Naive thymus-derived CD4-positive, alpha-beta T cell (primary cell): ENCODE measurements around the gene UGGT1. TPM values are rescaled to one million over a fixed set of nuclear protein-coding genes. Genes with fewer than 3 reads are reported as not detected.

ENCODE experiments used
- ATAC-seq: fragments of 150-1000 bp; cut with Tn5 transposase; 2 replicates; pipeline ENCODE4 v1.10.0; 2021; ENCODE audit warnings: mild to moderate bottlenecking, moderate library complexity
- CTCF ChIA-PET: fragments of 350-600 bp; sonication (Branson Sonifier 250); formaldehyde crosslinking; loops from one replicate; lab custom pipeline; 2021; ENCODE audit warnings: antibody characterized with exemption; lab: Charles Lee
- POLR2A ChIA-PET: fragments of 350-600 bp; sonication (Branson Sonifier 250); formaldehyde crosslinking; loops from one replicate; lab custom pipeline; 2021; ENCODE audit warnings: antibody characterized with exemption, inconsistent platforms; lab: Charles Lee
- DNase-seq, 9 donors: peaks; one replicate each; pipeline versions ENCODE4 v3.0.0 to v3.0.0-alpha.2; 2020 to 2022; ENCODE audit warnings: mixed read lengths in 1 of 9
- H3K27ac ChIP-seq: one replicate; pipeline ENCODE4 v1.7.0; 2013; ENCODE audit warnings: mild to moderate bottlenecking, low read depth, low read length, moderate library complexity
- H3K27me3 ChIP-seq, 2 donors: one replicate each; pipeline ENCODE4 v1.7.0; 2013; ENCODE audit warnings: low read length in 2 of 2, mild to moderate bottlenecking in 2 of 2, moderate library complexity in 2 of 2; ENCODE audit not compliant: control insufficient read depth in 2 of 2, insufficient read depth in 2 of 2
- H3K36me3 ChIP-seq, 3 experiments: 1 replicate in 2 of 3; 2 replicates in 1 of 3; pipeline ENCODE4 v1.7.0; 2013; ENCODE audit warnings: low read length in 3 of 3, mild to moderate bottlenecking in 3 of 3, moderate library complexity in 1 of 3; ENCODE audit not compliant: insufficient read depth in 3 of 3, control insufficient read depth in 2 of 3
- H3K4me1 ChIP-seq, 2 donors: one replicate each; pipeline ENCODE4 v1.7.0; 2013; ENCODE audit warnings: low read length in 2 of 2, mild to moderate bottlenecking in 2 of 2, moderate library complexity in 1 of 2; ENCODE audit not compliant: control insufficient read depth in 2 of 2, insufficient read depth in 2 of 2
- H3K4me3 ChIP-seq: 2 replicates; pipeline ENCODE4 v1.7.0; 2013; ENCODE audit warnings: mild to moderate bottlenecking, low read length
- H3K9me3 ChIP-seq, 3 experiments: 1 replicate in 2 of 3; 2 replicates in 1 of 3; pipeline ENCODE4 v1.7.0; 2013; ENCODE audit warnings: low read length in 3 of 3; ENCODE audit not compliant: control insufficient read depth in 2 of 3
- H3K27ac Mint-ChIP-seq, 9 donors: one replicate each; pipeline ENCODE4 v1.8.0; 2020 to 2022; ENCODE audit warnings: mixed read lengths in 9 of 9, mild to moderate bottlenecking in 8 of 9, moderate library complexity in 5 of 9, inconsistent platforms in 2 of 9
- H3K27me3 Mint-ChIP-seq, 5 donors: one replicate each; pipeline ENCODE4 v1.8.0; 2021 to 2022; ENCODE audit warnings: mixed read lengths in 5 of 5, mild to moderate bottlenecking in 1 of 5
- H3K36me3 Mint-ChIP-seq, 5 donors: one replicate each; pipeline ENCODE4 v1.8.0; 2020 to 2022; ENCODE audit warnings: mixed read lengths in 5 of 5, mild to moderate bottlenecking in 3 of 5, inconsistent platforms in 1 of 5
- H3K4me1 Mint-ChIP-seq, 7 donors: one replicate each; pipeline ENCODE4 v1.8.0; 2020 to 2022; ENCODE audit warnings: mixed read lengths in 7 of 7, mild to moderate bottlenecking in 3 of 7, inconsistent platforms in 1 of 7
- H3K4me3 Mint-ChIP-seq, 10 donors: one replicate each; pipeline ENCODE4 v1.8.0; 2020 to 2022; ENCODE audit warnings: mild to moderate bottlenecking in 10 of 10, mixed read lengths in 10 of 10, moderate library complexity in 6 of 10, inconsistent platforms in 2 of 10
- H3K9me3 Mint-ChIP-seq, 11 donors: one replicate each; pipeline ENCODE4 v1.8.0; 2020 to 2022; ENCODE audit warnings: mixed read lengths in 11 of 11, mild to moderate bottlenecking in 4 of 11, inconsistent platforms in 1 of 11, moderate library complexity in 1 of 11
- intact Hi-C, 2 donors: fragments of 100-400 bp; cut with micrococcal nuclease; formaldehyde crosslinking; loops; one replicate each; pipeline ENCODE4 v1.15.1; 2023
- polyA plus RNA-seq, 2 donors: library from polyadenylated mRNA; unstranded; fragments of 300-500 nt; fragmentation: Illumina TruSeq; gene quantifications; one replicate each; pipeline ENCODE4 v1.2.3, GENCODE V29; 2021
- total RNA-seq, 6 experiments: library from RNA in 5 of 6; stranded (reverse) in 5 of 6; gene quantifications; 1 replicate in 5 of 6; 2 replicates in 1 of 6; pipeline ENCODE4 v1.2.3 and lab custom pipeline; 2021 to 2026

The UGGT1 gene
- total and polyA plus RNA-seq, 7 experiments from 2014 or later, result 11.6 to 75.6 (median 42.7) TPM

GRCh38 chr2:128180031-128180430, 89.0 kb downstream of the UGGT1 start:
- Histone ChIP-seq H3K36me3 (peaks cover 25 to 69% (median 40%) of the 10 kb centered on the region in 3 experiments), H3K9me3 (no peaks in the 10 kb centered on the region), H3K4me1 (no peaks in the 10 kb centered on the region), H3K27me3 (no peaks in the 10 kb centered on the region), H3K27ac (no peak overlapping the region), H3K4me3 (no peak overlapping the region)
- DNase-seq (no peak), ATAC-seq (no peak)
- Mint-ChIP-seq H3K36me3 (peaks cover 30 to 78% (median 50%) of the 10 kb centered on the region in 5 donors), H3K4me1 (peaks cover 0 to 8% (median 0%) of the 10 kb centered on the region in 7 donors), H3K9me3 (no peaks in the 10 kb centered on the region), H3K4me3 (no peak overlapping the region), H3K27ac (peak overlapping the region in 1 of 9 donors; percentile 18), H3K27me3 (no peaks in the 10 kb centered on the region)
- intact Hi-C loops, result no loop called here
- ChIA-PET CTCF (no interaction called here), POLR2A (no interaction called here)

DNA sequence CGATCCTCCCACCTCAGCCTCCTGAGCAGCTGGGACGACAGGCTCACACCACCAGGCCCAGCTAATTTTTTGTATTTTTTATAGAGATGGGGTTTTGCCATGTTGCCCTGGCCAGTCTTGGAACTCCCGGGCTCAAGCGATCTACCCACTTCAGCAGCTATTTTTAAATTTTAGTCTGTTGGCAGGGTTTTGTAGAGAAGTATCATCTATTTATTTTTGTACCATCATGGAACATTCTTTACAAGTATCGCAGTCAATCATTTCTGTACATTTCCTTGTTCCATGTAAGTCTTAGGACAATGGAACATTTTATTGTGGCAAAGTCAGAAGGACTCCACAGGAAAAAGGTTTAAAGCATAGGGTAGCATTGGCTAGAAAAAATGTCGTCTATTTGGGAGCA, 94.6 kb downstream of the UGGT1 start:
- ATAC-seq (no peak), DNase-seq (no peak)
- Mint-ChIP-seq H3K36me3 (peaks cover 6 to 71% (median 34%) of the 10 kb centered on the region in 5 donors), H3K27ac (no peak overlapping the region), H3K4me3 (no peak overlapping the region), H3K9me3 (no peaks in the 10 kb centered on the region), H3K4me1 (peaks cover 0 to 4% (median 0%) of the 10 kb centered on the region in 7 donors), H3K27me3 (no peaks in the 10 kb centered on the region)
- intact Hi-C loops, result no loop called here
- POLR2A ChIA-PET, result interaction anchor here (0.7 kb wide), 1 partner anchor 9 kb away, joined by 3 read pairs; no protein-coding TSS in a partner anchor
- H3K27ac ChIP-seq, result no peak overlapping the region
- H3K4me3 ChIP-seq, result no peak overlapping the region
- H3K27me3 ChIP-seq, result no peaks in the 10 kb centered on the region
- H3K9me3 ChIP-seq, result no peaks in the 10 kb centered on the region
- no peaks in the 10 kb centered on the region for H3K4me1 ChIP-seq
- H3K36me3 ChIP-seq, result peaks cover 10 to 66% (median 19%) of the 10 kb centered on the region in 3 experiments
- CTCF ChIA-PET, result no interaction called here

DNA sequence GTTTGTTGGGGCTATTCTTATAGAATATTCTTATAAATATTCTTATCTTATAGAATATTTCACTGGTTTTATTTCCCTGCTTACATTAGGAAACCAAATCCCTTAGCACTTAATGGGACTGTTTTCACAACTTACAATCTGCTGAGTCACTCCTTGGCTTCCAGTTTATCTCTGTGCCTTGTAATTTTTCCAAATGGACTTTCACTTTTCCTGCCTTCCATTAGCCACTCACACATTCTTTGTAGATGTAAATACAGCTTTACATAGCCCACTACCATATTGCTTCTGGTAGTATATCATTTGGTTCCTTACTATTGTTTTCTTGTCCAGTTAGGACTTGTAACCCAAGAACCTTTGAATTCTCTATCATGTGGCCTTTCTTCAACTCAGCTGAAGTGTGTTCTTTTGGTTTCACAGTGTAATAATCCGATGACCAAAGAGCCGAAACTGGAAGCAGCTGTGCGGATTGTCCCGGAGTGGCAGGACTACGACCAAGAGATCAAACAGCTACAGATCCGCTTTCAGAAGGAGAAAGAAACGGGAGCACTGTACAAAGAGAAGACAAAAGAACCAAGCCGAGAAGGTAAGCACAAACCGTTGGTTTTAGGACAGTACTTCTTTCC, 96.1 kb downstream of the UGGT1 start:
- intact Hi-C loops, result no loop called here
- DNase-seq (no peak), ATAC-seq (no peak)
- Histone ChIP-seq H3K4me3 (no peak overlapping the region), H3K36me3 (peaks cover 2 to 65% (median 13%) of the 10 kb centered on the region in 3 experiments), H3K4me1 (no peaks in the 10 kb centered on the region), H3K9me3 (no peaks in the 10 kb centered on the region), H3K27ac (no peak overlapping the region), H3K27me3 (no peaks in the 10 kb centered on the region)
- H3K27ac Mint-ChIP-seq, result no peak overlapping the region
- no peaks in the 10 kb centered on the region for H3K9me3 Mint-ChIP-seq
- CTCF ChIA-PET, result interaction anchor here (0.5 kb wide), 1 partner anchor 13 kb away, joined by 3 read pairs; no protein-coding TSS in a partner anchor
- no peaks in the 10 kb centered on the region for H3K27me3 Mint-ChIP-seq
- POLR2A ChIA-PET, result no interaction called here
- H3K4me3 Mint-ChIP-seq, result no peak overlapping the region
- H3K4me1 Mint-ChIP-seq, result peaks cover 0 to 5% (median 0%) of the 10 kb centered on the region in 7 donors
- H3K36me3 Mint-ChIP-seq, result peaks cover 13 to 70% (median 40%) of the 10 kb centered on the region in 5 donors

GRCh38 chr2:128195435-128195984, 104.5 kb downstream of the UGGT1 start:
- ATAC-seq, result peak; percentile 71

DNA sequence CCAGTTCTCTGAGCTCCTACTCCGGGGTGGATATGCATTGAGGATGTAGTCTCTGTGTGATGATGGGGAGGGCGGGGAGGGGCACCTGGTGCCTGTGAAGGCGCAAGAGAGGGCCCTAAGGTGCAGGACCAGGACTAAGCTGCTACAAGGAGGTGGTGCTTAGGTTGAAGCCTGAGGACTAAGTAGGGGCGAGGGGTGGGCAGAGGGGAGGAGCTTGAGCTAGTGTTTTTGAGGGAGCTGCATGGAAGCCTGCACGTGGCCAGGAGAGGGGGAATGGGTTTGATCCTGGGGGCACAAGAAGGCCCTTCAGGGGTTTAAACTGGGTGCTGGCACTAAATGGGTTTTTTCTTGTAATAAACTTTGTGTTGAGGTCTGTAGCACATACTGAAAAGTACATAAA, 105.0 kb downstream of the UGGT1 start:
- Histone ChIP-seq H3K27me3 (no peaks in the 10 kb centered on the region), H3K27ac (no peak overlapping the region), H3K4me1 (peaks cover 3 to 22% of the 10 kb centered on the region in 2 donors), H3K36me3 (peaks cover 0 to 9% (median 0%) of the 10 kb centered on the region in 3 experiments), H3K9me3 (no peaks in the 10 kb centered on the region), H3K4me3 (no peak overlapping the region)
- peaks cover 0 to 1% (median 0%) of the 10 kb centered on the region in 11 donors for H3K9me3 Mint-ChIP-seq
- H3K27me3 Mint-ChIP-seq, result no peaks in the 10 kb centered on the region
- H3K27ac Mint-ChIP-seq, result peak overlapping the region; percentile 29 to 88 (median 69)
- DNase-seq, result no peak
- H3K4me3 Mint-ChIP-seq, result peak overlapping the region; percentile 16 to 66 (median 54)
- intact Hi-C loops, result loop anchor here in 1 of 2 donors (2.0 kb wide), 1 partner anchor 37 kb away; no protein-coding TSS in a partner anchor
- H3K4me1 Mint-ChIP-seq, result peaks cover 24 to 41% (median 30%) of the 10 kb centered on the region in 7 donors
- ChIA-PET POLR2A (no interaction called here), CTCF (no interaction called here)
- H3K36me3 Mint-ChIP-seq, result peaks cover 12 to 21% (median 13%) of the 10 kb centered on the region in 5 donors
- ATAC-seq, result peak; percentile 38

More at GRCh38 chr2:128195435-128195984, 104.5 kb downstream of the UGGT1 start:
- Histone ChIP-seq H3K4me3 (no peak overlapping the region), H3K36me3 (peaks cover 0 to 14% (median 0%) of the 10 kb centered on the region in 3 experiments), H3K9me3 (no peaks in the 10 kb centered on the region), H3K27ac (no peak overlapping the region), H3K27me3 (no peaks in the 10 kb centered on the region), H3K4me1 (peaks cover 3 to 22% of the 10 kb centered on the region in 2 donors)
- peak overlapping the region in 8 of 9 donors; percentile 14 to 88 (median 60) for H3K27ac Mint-ChIP-seq
- peaks cover 24 to 41% (median 30%) of the 10 kb centered on the region in 7 donors for H3K4me1 Mint-ChIP-seq
- no peaks in the 10 kb centered on the region for H3K27me3 Mint-ChIP-seq
- intact Hi-C loops, result no loop called here
- DNase-seq, result no peak
- H3K4me3 Mint-ChIP-seq, result peak overlapping the region; percentile 7 to 63 (median 18)
- H3K36me3 Mint-ChIP-seq, result peaks cover 13 to 26% (median 18%) of the 10 kb centered on the region in 5 donors
- ChIA-PET POLR2A (no interaction called here), CTCF (no interaction called here)
- H3K9me3 Mint-ChIP-seq, result peaks cover 0 to 1% (median 0%) of the 10 kb centered on the region in 11 donors

DNA sequence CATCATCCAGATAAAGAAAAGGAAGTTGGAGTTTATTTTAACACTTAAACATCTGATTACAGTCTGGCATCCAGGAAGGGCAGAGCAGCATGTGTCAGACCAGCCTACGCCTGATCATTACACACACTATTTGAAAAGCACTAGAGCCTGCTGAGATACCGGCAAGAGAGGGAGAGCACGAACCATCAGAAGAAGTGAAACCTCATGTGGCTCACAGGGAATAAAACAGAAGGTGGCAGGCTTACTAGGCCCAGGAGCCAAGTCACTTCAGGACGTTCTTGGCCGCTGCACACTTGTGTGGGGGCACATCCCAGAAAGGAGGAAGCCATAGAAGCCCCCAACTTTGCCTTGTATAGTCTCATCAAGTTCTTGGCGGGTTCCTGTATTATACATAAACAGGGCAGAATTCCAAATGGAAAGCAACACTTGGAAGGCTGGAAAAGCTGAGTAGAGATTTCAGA, 105.5 kb downstream of the UGGT1 start:
- no peaks in the 10 kb centered on the region for H3K27me3 ChIP-seq
- ATAC-seq, result peak; percentile 40
- CTCF ChIA-PET, result no interaction called here
- DNase-seq, result no peak
- Mint-ChIP-seq H3K27me3 (no peaks in the 10 kb centered on the region), H3K4me1 (peaks cover 24 to 41% (median 30%) of the 10 kb centered on the region in 7 donors), H3K36me3 (peaks cover 9 to 17% (median 13%) of the 10 kb centered on the region in 5 donors), H3K27ac (peak overlapping the region; percentile 29 to 88 (median 63)), H3K9me3 (peaks cover 0 to 1% (median 0%) of the 10 kb centered on the region in 11 donors), H3K4me3 (peak overlapping the region; percentile 6 to 66 (median 54))
- no peak overlapping the region for H3K4me3 ChIP-seq
- intact Hi-C loops, result loop anchor here in 1 of 2 donors (2.0 kb wide), 1 partner anchor 36 kb away; no protein-coding TSS in a partner anchor
- no peaks in the 10 kb centered on the region for H3K9me3 ChIP-seq
- POLR2A ChIA-PET, result no interaction called here
- peaks cover 3 to 22% of the 10 kb centered on the region in 2 donors for H3K4me1 ChIP-seq
- no peak overlapping the region for H3K27ac ChIP-seq
- H3K36me3 ChIP-seq, result peaks cover 0 to 6% (median 0%) of the 10 kb centered on the region in 3 experiments
